GM21529 (cell line): ENCODE measurements around the gene RUNX1.

ENCODE experiments used
- ATAC-seq: cut with Tn5 transposase; IDR thresholded peaks from one replicate; pipeline ENCODE4 v1.9.1; 2021; ENCODE audit not compliant: unreplicated experiment

Gene RUNX1

GRCh38 chr21:34864370-34865149 is 184.5 kb downstream of the RUNX1 start:
- ATAC-seq, result no peak

GRCh38 chr21:34862951-34863350 is 186.2 kb downstream of the RUNX1 start:
- no peak for ATAC-seq

DNA sequence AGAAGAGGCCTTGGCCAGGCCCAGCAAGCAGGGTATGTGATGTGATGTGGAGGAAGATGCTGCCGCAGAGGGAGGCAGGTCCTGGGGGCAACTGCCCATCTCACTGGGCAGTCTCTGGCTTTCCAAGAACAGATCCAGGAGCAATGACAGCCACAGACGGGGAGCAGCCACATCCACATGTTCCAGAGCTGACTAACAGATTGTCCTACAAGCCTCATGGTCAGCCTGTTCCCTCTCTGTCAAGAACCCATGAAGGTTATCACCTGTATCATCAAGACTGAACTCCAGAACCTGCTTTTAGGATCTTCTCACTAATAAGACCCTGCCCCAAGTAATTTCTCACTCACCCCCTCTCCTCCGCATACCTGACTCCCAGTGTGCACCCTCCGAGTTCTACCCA is 187.8 kb downstream of the RUNX1 start:
- no peak for ATAC-seq

DNA sequence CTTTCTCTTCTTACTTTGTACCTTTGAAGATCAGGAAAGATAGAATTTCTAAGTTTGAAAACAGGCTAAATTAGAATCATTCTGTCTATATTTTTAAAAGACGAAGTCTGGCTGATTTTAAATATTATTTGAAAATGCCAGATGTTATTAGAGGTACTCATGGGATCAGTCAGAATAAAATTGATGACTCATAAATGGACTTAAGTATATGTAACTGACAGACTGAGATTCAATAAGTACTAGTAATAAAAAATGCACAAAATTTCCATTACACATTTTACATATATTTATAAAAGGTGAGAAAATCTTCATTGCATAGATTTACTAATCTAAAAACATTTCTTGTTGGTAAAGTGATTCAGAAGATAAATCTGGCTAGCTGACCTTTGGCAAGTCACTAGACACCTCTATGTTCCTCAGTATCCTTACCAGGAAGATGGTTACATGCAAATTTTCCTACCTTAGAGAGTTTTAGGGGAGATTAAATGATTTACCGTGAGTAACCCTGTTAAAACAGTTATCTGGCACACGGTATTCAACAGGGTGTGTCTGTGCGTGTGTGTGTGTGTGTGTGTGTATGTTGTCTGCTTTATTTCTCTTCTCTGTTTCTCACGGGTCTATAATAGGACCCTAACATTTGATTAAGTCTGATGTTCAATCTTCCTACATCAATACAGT is 189.0 kb downstream of the RUNX1 start:
- no peak for ATAC-seq

- ATAC-seq, result no peak
Observed at GRCh38 chr21:34858559-34858958, 190.5 kb downstream of the RUNX1 start.

DNA sequence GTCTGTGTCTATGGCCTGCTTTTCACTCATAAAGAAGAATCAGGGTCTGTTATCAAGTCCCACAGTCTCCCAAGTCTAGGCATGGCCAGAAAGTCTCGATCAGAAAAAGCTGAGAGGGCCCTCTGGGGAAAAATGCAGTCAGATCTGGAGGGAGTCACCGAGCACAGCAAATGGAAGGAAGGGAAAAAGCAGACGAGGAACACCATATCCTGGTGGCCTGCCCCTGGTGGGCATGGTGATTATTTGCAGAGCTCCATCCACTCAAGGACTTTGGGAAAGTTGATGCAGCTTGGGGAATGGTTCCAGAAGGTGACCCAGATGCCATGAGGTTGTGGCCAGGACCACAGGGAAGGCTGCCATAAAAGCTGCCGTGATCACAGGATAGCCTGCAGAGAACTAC is 191.2 kb downstream of the RUNX1 start:
- ATAC-seq, result no peak

GRCh38 chr21:34857122-34857713 is 191.9 kb downstream of the RUNX1 start:
- ATAC-seq, result no peak

- no peak for ATAC-seq
Observed at GRCh38 chr21:34852448-34852847, 196.7 kb downstream of the RUNX1 start.

GRCh38 chr21:34850166-34850690 is 198.9 kb downstream of the RUNX1 start:
- ATAC-seq, result no peak

DNA sequence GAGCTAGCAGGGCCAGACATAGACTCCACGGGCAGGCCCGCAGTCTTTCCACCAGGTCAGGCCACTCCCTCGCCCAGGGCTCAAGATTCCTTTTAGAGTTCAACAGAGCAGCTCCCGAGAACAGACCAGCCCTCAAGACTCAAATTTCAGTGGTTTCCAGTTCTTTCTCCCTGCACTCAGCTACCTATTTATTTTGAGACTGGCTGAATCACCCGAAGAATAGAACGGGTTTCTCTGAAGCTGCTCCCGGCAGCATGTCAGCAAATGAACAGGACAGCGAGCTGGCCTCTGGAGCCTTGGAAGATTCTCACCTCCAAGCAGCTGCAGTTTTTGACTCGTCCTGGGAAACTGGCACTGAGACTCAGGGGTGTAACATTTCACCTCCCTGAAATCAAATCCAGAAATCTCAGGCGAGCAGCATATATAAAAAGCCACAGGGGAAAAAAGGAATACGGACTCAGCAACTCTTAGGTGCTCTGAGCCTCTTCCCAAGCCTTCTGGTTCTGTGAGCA is 202.4 kb downstream of the RUNX1 start:
- no peak for ATAC-seq

DNA sequence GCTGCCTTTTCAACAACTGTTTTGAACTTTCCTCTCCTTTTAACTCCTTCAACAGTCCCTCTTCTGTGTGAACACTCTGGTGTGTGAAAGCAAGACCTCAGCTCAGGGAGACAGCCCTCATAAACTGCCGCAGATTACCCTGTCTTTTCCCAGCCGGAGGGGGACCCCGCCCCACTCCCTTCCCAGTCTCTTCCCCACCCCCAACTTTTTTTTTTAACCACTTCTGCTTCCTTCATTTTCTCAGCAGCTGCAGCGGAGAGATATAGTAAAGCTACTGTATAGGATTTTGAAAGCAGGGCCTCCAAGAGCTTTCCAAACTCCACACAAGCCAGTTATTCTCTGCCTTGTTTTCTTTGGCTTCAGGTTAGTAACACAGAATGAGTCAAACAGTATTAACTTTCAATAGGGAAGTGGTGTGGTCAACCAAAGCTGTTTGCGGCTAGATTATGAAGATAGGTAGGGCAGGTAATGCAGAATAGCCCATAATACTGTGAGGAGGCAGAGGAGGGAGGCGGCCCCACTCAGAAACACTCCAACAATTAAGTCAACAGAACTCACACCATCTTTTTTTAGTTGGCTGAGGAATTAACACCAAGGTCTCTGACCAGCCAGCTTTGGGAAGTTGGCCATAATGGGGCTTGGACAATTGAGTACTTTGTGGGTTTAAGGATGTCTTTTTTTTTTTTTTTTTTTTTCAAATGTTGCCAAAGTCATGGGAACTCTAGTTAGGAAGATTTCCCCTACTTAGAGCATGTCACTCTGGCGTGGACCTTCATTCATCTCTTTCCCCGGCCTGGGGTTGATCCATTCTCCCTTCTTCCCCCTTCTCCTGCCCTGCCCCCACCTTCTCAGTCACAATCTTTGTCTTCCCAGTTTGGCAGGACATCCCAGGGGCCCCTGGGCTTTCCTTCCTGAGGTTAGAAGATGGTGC is 203.3 kb downstream of the RUNX1 start:
- ATAC-seq, result peak; percentile 89

GRCh38 chr21:34844924-34845238 is 204.2 kb downstream of the RUNX1 start:
- ATAC-seq, result no peak

DNA sequence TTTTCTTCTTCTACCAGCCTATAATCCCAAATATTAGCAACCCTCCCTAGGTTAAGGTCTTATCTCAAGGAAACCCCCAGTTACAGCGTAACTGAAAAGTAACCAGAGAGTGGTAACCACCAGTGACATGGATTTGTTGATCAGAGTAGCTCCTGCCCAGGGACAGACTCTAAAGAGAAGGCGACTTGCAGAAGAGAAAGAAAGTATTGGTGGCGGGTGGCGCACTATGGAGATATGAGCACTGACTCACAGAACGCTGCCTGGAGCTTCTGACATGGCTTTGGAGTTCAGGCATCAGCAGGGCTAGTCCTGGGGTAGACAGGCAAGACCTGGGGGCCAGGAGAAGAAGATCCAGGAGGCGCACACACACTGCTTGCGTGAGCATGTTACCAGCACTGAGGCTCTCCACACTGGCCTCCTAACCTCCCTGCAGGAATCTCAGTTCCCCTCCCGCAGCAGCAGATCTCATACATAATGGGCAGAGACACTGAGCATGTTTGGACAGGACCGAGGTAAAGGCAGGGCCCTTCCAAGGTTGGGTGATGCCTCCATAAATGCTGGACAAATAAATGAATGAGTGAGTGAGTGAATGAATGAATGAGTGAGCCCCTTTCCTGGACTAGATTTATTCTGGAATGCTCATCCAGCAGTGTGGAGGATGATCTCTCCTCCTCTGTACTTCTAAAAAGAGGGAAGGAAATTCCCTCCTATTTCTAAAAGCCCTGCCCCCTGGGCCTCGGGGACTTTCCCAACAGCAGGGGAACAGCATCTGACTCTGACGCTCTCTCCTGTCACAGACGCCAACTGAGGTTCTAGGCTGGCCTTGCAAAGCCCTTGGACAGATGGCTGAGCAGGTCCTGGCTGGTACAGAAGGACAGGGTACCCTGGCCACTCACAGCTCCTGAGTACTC is 204.8 kb downstream of the RUNX1 start:
- no peak for ATAC-seq

GRCh38 chr21:34843562-34843961 is 205.5 kb downstream of the RUNX1 start:
- no peak for ATAC-seq

DNA sequence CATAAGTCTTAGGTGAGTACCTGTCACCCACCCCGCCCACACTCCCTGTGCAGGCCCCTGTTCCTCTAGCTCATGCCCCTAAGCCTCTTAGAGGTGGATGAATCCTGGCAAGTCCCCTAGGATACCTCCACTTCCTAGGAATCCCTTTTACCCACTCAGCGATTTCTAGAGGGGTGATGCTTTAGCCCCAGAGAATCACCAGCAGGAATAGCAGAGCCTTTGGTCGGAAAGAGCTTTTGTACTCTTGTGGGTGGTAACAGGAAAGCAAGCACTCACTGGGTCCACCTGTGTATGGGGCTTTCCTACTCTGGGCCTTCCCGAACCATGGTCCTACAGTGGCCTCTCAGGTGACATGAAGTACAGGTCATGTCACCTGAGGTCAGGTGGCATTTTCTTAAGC is 207.9 kb downstream of the RUNX1 start:
- ATAC-seq, result no peak

GRCh38 chr21:34840693-34841092 is 208.4 kb downstream of the RUNX1 start:
- no peak for ATAC-seq

DNA sequence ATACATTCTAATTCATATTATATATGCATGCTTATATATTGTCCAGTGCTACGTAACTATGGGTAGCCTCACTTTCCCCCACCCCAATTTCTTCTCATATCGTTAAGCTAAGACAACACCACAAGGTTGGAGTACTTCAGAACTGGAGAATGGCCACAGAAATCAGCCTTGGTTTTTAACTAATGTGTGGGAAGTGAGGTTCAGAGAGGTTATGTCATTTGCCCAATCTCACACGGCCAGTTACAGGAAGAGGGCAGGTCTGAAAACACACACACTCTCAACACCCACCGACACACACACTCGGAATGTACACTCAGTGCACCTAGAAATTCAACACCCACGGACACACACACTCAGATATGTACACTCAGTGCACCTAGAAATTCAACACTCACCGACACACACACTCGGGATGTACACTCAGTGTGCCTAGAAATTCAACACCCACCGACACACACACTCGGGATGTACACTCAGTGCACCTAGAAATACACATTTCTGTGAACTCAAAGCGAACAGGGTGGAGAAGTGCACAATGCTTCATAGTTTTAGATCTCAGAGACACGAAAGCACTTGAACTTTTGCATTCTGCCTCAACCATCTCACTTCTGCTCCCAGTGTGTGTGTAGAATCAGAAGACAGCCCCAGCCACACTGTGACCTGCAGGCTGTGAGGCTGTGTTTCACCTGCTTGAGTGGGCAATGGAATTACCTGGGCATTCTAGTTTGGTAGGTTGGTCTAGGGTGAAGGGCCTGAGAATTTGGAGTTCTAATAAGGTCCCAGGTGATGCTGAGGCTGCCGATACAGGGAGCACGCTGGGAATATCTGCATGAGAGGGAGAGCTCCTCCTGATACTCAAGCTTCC is 209.9 kb downstream of the RUNX1 start:
- ATAC-seq, result no peak

- ATAC-seq, result no peak
Observed at GRCh38 chr21:34836933-34837505, 212.1 kb downstream of the RUNX1 start.
